Measurements from ENCODE around the gene GRIN1.
A peak's percentile ranks its signal among the peaks of the same experiment; 100 is the strongest.

Gene GRIN1

GRCh38 chr9:137180491-137180890 is 41.5 kb downstream of the GRIN1 start:
- DNase-seq: no peak

- DNase-seq: no peak
Observed at GRCh38 chr9:137181680-137182079, 42.7 kb downstream of the GRIN1 start.

GRCh38 chr9:137182836-137183235 is 43.9 kb downstream of the GRIN1 start:
- DNase-seq: no peak

GRCh38 chr9:137183980-137184595 is 45.1 kb downstream of the GRIN1 start:
- DNase-seq: no peak

GRCh38 chr9:137184881-137185660 is 46.1 kb downstream of the GRIN1 start:
- DNase-seq: no peak

GRCh38 chr9:137185921-137186320 is 47.0 kb downstream of the GRIN1 start:
- DNase-seq: no peak

GRCh38 chr9:137186385-137186784 is 47.4 kb downstream of the GRIN1 start:
- no peak for DNase-seq

- no peak for DNase-seq
Observed at GRCh38 chr9:137187386-137187785, 48.4 kb downstream of the GRIN1 start.

- no peak for DNase-seq
Observed at GRCh38 chr9:137188086-137188489, 49.1 kb downstream of the GRIN1 start.

GRCh38 chr9:137188490-137189296 is 49.7 kb downstream of the GRIN1 start, which contains the start of the genes ANAPC2 and SSNA1:
ANAPC2 (minus strand) TSS chr9:137188560; CDS start chr9:137188532, 28 bp downstream.
SSNA1 (plus strand) TSS chr9:137188676; CDS start chr9:137188727, 51 bp downstream.
- peak; percentile 96 for DNase-seq

GRCh38 chr9:137189297-137190295 is 50.6 kb downstream of the GRIN1 start:
- DNase-seq: no peak

- no peak for DNase-seq
Observed at GRCh38 chr9:137190315-137190856, 51.4 kb downstream of the GRIN1 start.

- no peak for DNase-seq
Observed at GRCh38 chr9:137191245-137191644, 52.3 kb downstream of the GRIN1 start.

GRCh38 chr9:137191691-137192447 is 52.9 kb downstream of the GRIN1 start:
- no peak for DNase-seq

- no peak for DNase-seq
Observed at GRCh38 chr9:137192448-137192780, 53.5 kb downstream of the GRIN1 start.

- no peak for DNase-seq
Observed at GRCh38 chr9:137192859-137193258, 53.9 kb downstream of the GRIN1 start.

- DNase-seq: no peak
Observed at GRCh38 chr9:137193771-137194170, 54.8 kb downstream of the GRIN1 start.

GRCh38 chr9:137194388-137194787 is 55.4 kb downstream of the GRIN1 start:
- DNase-seq: no peak

GRCh38 chr9:137194909-137195308 is 56.0 kb downstream of the GRIN1 start:
- DNase-seq: no peak

- DNase-seq: no peak
Observed at GRCh38 chr9:137195525-137196220, 56.7 kb downstream of the GRIN1 start.

Measured in activated CD4-positive, CD25-positive, alpha-beta regulatory T cell treated with anti-CD3 and anti-CD28 coated beads, Interleukin-2, amount 50 U/mL, for 72 hours (primary cell).